ENCODE data around the gene ZNF420.
A peak's percentile ranks its signal among the peaks of the same experiment; 100 is the strongest.

The ZNF420 gene

GRCh38 chr19:37079238-37079637 is 1.0 kb downstream of the ZNF420 start (continued):
- no peak for TF ChIP-seq ZNF18 (tag by site-specific recombination; IDR thresholded peaks at IDR 0.05)
- no peak for TF ChIP-seq HIC1 (tag by site-specific recombination; IDR thresholded peaks at IDR 0.05)
- TF ChIP-seq GLI2 (tag by site-specific recombination; IDR thresholded peaks at IDR 0.05; ENCODE audit: borderline replicate concordance, low read depth): no peak
- TF ChIP-seq, protein P1, sequence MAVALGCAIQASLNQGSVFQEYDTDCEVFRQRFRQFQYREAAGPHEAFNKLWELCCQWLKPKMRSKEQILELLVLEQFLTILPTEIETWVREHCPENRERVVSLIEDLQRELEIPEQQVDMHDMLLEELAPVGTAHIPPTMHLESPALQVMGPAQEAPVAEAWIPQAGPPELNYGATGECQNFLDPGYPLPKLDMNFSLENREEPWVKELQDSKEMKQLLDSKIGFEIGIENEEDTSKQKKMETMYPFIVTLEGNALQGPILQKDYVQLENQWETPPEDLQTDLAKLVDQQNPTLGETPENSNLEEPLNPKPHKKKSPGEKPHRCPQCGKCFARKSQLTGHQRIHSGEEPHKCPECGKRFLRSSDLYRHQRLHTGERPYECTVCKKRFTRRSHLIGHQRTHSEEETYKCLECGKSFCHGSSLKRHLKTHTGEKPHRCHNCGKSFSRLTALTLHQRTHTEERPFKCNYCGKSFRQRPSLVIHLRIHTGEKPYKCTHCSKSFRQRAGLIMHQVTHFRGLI (tag by site-specific recombination; IDR thresholded peaks at IDR 0.05): no peak
- TF ChIP-seq ZNF433 (tag by site-specific recombination; IDR thresholded peaks at IDR 0.05; ENCODE audit: low read depth): no peak

GRCh38 chr19:37082307-37082706 is 4.1 kb downstream of the ZNF420 start:
- H3K4me1 ChIP-seq (ENCODE audit: control insufficient read depth, insufficient read depth, low read length): peaks cover 4% of the 10 kb centered on the region; the same call in 1 of the 2 replicates
- H3K27ac ChIP-seq (ENCODE audit: extremely low read depth, low read depth, low read length): no peak overlapping the region
- H3K36me3 ChIP-seq (ENCODE audit: control insufficient read depth in 2 of 2, insufficient read depth in 1 of 2, low read length in 2 of 2): peaks cover 28 to 60% of the 10 kb centered on the region in 2 experiments
- H3K4me3 ChIP-seq (ENCODE audit: low read depth, low read length): no peak overlapping the region
- ChIA-PET CTCF (interaction anchor here (0.7 kb wide), 1 partner anchor 9 kb away, joined by 3 read pairs; no protein-coding TSS in a partner anchor), POLR2A (no interaction called here)
- peaks cover 23% of the 10 kb centered on the region for H3K9me3 ChIP-seq (ENCODE audit: control insufficient read depth, insufficient read depth, low read depth, low read length)
- TF ChIP-seq KLF16 (tag by site-specific recombination; IDR thresholded peaks at IDR 0.05) (no peak), ZNF624 (tag by site-specific recombination; IDR thresholded peaks at IDR 0.05) (no peak), ZSCAN4 (tag by site-specific recombination; IDR thresholded peaks at IDR 0.05) (no peak), ZNF274 (IDR thresholded peaks at IDR 0.05; ENCODE audit: low read length) (no peak), ZNF274 (tag by site-specific recombination; IDR thresholded peaks at IDR 0.05; ENCODE audit: borderline replicate concordance) (no peak), ZNF843 (tag by site-specific recombination; IDR thresholded peaks at IDR 0.05) (no peak), PATZ1 (tag by site-specific recombination; IDR thresholded peaks at IDR 0.05) (no peak), ZNF629 (tag by site-specific recombination; IDR thresholded peaks at IDR 0.05) (no peak), ZEB2 (tag by site-specific recombination; IDR thresholded peaks at IDR 0.05) (no peak), ZNF677 (tag by site-specific recombination; IDR thresholded peaks at IDR 0.05) (no peak), ZNF777 (tag by site-specific recombination; IDR thresholded peaks at IDR 0.05; ENCODE audit: borderline replicate concordance) (no peak), KLF9 (tag by site-specific recombination; IDR thresholded peaks at IDR 0.05; ENCODE audit: low read depth) (peak; percentile 40; the same call in 1 of the 2 replicates), BCL11B (tag by site-specific recombination; IDR thresholded peaks at IDR 0.05; ENCODE audit: low read depth) (no peak), ZNF701 (tag by site-specific recombination; IDR thresholded peaks at IDR 0.05) (no peak), ZNF416 (tag by site-specific recombination; IDR thresholded peaks at IDR 0.05) (no peak), ZNF707 (tag by site-specific recombination; IDR thresholded peaks at IDR 0.05) (no peak), ZNF18 (tag by site-specific recombination; IDR thresholded peaks at IDR 0.05) (peak; percentile 79), ZNF610 (tag by site-specific recombination; IDR thresholded peaks at IDR 0.05; ENCODE audit: borderline replicate concordance) (peak; percentile 56; the same call in 1 of the 2 replicates), ZNF391 (tag by site-specific recombination; IDR thresholded peaks at IDR 0.05; ENCODE audit: borderline replicate concordance, low read depth) (no peak)
- TF ChIP-seq, protein P2, sequence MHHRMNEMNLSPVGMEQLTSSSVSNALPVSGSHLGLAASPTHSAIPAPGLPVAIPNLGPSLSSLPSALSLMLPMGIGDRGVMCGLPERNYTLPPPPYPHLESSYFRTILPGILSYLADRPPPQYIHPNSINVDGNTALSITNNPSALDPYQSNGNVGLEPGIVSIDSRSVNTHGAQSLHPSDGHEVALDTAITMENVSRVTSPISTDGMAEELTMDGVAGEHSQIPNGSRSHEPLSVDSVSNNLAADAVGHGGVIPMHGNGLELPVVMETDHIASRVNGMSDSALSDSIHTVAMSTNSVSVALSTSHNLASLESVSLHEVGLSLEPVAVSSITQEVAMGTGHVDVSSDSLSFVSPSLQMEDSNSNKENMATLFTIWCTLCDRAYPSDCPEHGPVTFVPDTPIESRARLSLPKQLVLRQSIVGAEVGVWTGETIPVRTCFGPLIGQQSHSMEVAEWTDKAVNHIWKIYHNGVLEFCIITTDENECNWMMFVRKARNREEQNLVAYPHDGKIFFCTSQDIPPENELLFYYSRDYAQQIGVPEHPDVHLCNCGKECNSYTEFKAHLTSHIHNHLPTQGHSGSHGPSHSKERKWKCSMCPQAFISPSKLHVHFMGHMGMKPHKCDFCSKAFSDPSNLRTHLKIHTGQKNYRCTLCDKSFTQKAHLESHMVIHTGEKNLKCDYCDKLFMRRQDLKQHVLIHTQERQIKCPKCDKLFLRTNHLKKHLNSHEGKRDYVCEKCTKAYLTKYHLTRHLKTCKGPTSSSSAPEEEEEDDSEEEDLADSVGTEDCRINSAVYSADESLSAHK (tag by site-specific recombination; IDR thresholded peaks at IDR 0.05): no peak
